Sigmoid colon (tissue), 4 donors: ENCODE results near the gene GDPD5.

Source experiments
- CTCF ChIP-seq, 4 experiments: fragments of 450-650 bp in 3 of 4; fragments of 200-600 bp in 1 of 4; IDR thresholded peaks; one replicate each; pipeline ENCODE4 v1.5.1; 2016 to 2019; ENCODE audit warnings: antibody characterized with exemption in 4 of 4, mild to moderate bottlenecking in 3 of 4, moderate library complexity in 2 of 4
- EP300 ChIP-seq, 4 donors: sonication (generic); formaldehyde crosslinking; IDR thresholded peaks; one replicate each; pipeline ENCODE4 v1.6.1; 2017; ENCODE audit warnings: antibody characterized with exemption in 4 of 4
- POLR2AphosphoS5 ChIP-seq, 4 donors: sonication (generic); formaldehyde crosslinking; IDR thresholded peaks; one replicate each; pipeline ENCODE4 v1.6.1; 2017; ENCODE audit warnings: antibody characterized with exemption in 4 of 4

- no peak for TF ChIP-seq EP300 (IDR thresholded peaks at IDR 0.05)
- no peak for TF ChIP-seq POLR2AphosphoS5 (IDR thresholded peaks at IDR 0.05)
- no peak for TF ChIP-seq CTCF (IDR thresholded peaks at IDR 0.05)
Measured at GRCh38 chr11:75560644-75561043, 34.9 kb upstream of the GDPD5 start.
